ENCODE data around the gene PDILT.
"Not testable (repeated sequence)": the region's sequence is repeated elsewhere in the genome, so short reads cannot be mapped to it uniquely, and the experiment has no call there.

The PDILT gene

GRCh38 chr16:20355114-20355782, 49.3 kb downstream of the PDILT start:
- DNase-seq = no peak

GRCh38 chr16:20353379-20353778, 51.2 kb downstream of the PDILT start:
- DNase-seq = no peak

- DNase-seq = no peak
Observed at GRCh38 chr16:20352615-20353014, 51.9 kb downstream of the PDILT start, which contains the start of gene UMOD. TSS of gene UMOD (minus strand) at chr16:20352715. CDS start at chr16:20350737, 1,978 bp downstream.

GRCh38 chr16:20349615-20350014, 54.9 kb downstream of the PDILT start:
- no peak for DNase-seq

GRCh38 chr16:20348365-20349185, 56.0 kb downstream of the PDILT start:
- no peak for DNase-seq

GRCh38 chr16:20347666-20348364, 56.7 kb downstream of the PDILT start:
- DNase-seq = no peak

GRCh38 chr16:20344611-20345010, 59.9 kb downstream of the PDILT start:
- no peak for DNase-seq

- no peak for DNase-seq
Observed at GRCh38 chr16:20339744-20340143, 64.8 kb downstream of the PDILT start.

- no peak for DNase-seq
Observed at GRCh38 chr16:20336955-20337354, 67.6 kb downstream of the PDILT start.

GRCh38 chr16:20334396-20334795, 70.1 kb downstream of the PDILT start:
- no peak for DNase-seq

- no peak for DNase-seq
Observed at GRCh38 chr16:20333120-20333519, 71.4 kb downstream of the PDILT start.

- DNase-seq = no peak
Observed at GRCh38 chr16:20332411-20332810, 72.1 kb downstream of the PDILT start.

- DNase-seq = no peak
Observed at GRCh38 chr16:20331635-20332034, 72.9 kb downstream of the PDILT start.

GRCh38 chr16:20329392-20330138, 75.0 kb downstream of the PDILT start:
- no peak for DNase-seq

GRCh38 chr16:20327444-20328041, 77.0 kb downstream of the PDILT start, which contains the start of gene GP2:
TSS of gene GP2 (minus strand) at chr16:20327513. CDS start at chr16:20326431, 1,082 bp downstream.
- no peak for DNase-seq

- no peak for DNase-seq
Observed at GRCh38 chr16:20326321-20326720, 78.2 kb downstream of the PDILT start.

- no peak for DNase-seq
Observed at GRCh38 chr16:20325005-20325404, 79.5 kb downstream of the PDILT start.

- DNase-seq = no peak
Observed at GRCh38 chr16:20323591-20324117, 80.9 kb downstream of the PDILT start.

- no peak for DNase-seq
Observed at GRCh38 chr16:20322696-20323095, 81.8 kb downstream of the PDILT start.

- DNase-seq = no peak
Observed at GRCh38 chr16:20321671-20322070, 82.9 kb downstream of the PDILT start.

- not testable (repeated sequence) for DNase-seq
Observed at GRCh38 chr16:20321051-20321450, 83.5 kb downstream of the PDILT start.

- DNase-seq = no peak
Observed at GRCh38 chr16:20320592-20320991, 83.9 kb downstream of the PDILT start.
